Activated CD8-positive, alpha-beta T cell treated with anti-CD3 and anti-CD28 coated beads for 36 hours (primary cell): ENCODE data around the gene LEF1. TPM values are rescaled to one million over a fixed set of nuclear protein-coding genes. Genes with fewer than 3 reads are reported as not detected.

Experiments used
- ATAC-seq: fragments of 200-7000 bp; cut with Tn5 transposase; one replicate; pipeline ENCODE4 v1.10.0; 2021; ENCODE audit warnings: mild to moderate bottlenecking, moderate library complexity
- CTCF ChIA-PET: fragments of 350-600 bp; sonication (Branson Sonifier 250); formaldehyde crosslinking; loops from one replicate; lab custom pipeline; 2021; ENCODE audit warnings: antibody characterized with exemption; lab: Charles Lee
- POLR2A ChIA-PET: fragments of 350-600 bp; sonication (Branson Sonifier 250); formaldehyde crosslinking; loops from one replicate; lab custom pipeline; 2021; ENCODE audit warnings: antibody characterized with exemption; lab: Charles Lee
- DNase-seq: peaks from one replicate; pipeline ENCODE4 v3.0.0-alpha.2; 2020
- H3K27ac Mint-ChIP-seq: one replicate; pipeline ENCODE4 v1.8.0; 2021; ENCODE audit warnings: mild to moderate bottlenecking, mixed read lengths
- H3K27me3 Mint-ChIP-seq: one replicate; pipeline ENCODE4 v1.8.0; 2021; ENCODE audit warnings: mixed read lengths
- H3K36me3 Mint-ChIP-seq: one replicate; pipeline ENCODE4 v1.8.0; 2021; ENCODE audit warnings: low read depth, mixed read lengths
- H3K4me1 Mint-ChIP-seq: one replicate; pipeline ENCODE4 v1.8.0; 2021; ENCODE audit warnings: low read depth, mixed read lengths
- H3K4me3 Mint-ChIP-seq: one replicate; pipeline ENCODE4 v1.8.0; 2021; ENCODE audit warnings: mild to moderate bottlenecking, moderate library complexity, mixed read lengths
- H3K9me3 Mint-ChIP-seq: one replicate; pipeline ENCODE4 v1.8.0; 2021; ENCODE audit warnings: mixed read lengths
- intact Hi-C: fragments of 100-400 bp; cut with micrococcal nuclease; formaldehyde crosslinking; loops from one replicate; pipeline ENCODE4 v1.10.0; 2022
- total RNA-seq, 2 experiments: library from RNA; stranded (reverse); gene quantifications; one replicate each; pipeline ENCODE4 v1.2.3, GENCODE V29; 2021
- TF ChIP-seq, protein P1 (sequence below): fragments of 200-600 bp; IDR thresholded peaks from one replicate; pipeline ENCODE4 v1.8.0; 2022; ENCODE audit warnings: antibody characterized with exemption, mild to moderate bottlenecking

Gene LEF1
- total RNA-seq, 2 experiments from 2014 or later = 178 to 182 TPM

DNA sequence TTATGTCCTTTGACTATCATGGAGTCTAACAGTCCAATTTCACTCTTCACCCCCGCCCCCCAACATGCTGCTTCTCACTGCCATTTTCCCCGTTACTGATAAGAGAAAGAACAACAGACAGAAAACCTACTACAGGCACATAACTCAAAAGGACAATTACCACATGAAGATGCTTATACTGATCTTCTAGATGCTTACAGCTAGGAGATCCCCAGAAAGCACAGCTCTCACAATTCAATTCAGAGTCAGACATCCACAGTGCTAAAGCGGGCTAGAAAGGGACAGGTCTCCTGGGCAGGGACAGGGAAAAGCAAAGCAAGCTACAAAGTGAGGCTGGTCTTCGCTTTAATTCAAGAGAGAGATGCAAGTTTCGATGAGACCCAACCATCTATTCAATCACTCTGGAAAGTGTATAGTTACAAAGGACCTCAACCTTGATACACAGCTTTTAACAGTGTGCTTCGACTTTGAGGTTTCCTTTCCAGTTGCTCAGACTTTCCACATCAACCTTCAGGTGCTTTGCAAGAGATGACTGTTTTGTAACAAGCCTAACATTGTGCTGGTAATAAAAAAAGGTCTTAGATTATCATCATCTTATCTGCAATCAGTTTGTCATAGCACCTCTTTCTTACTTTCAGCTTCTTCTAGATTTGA lies 60.9 kb downstream of the LEF1 start:
- CTCF ChIA-PET = interaction anchor here (0.6 to 4.0 kb wide), 15 partner anchors 8 to 464 kb away, joined by 3 to 16 read pairs (median 4); no protein-coding TSS in a partner anchor
- Mint-ChIP-seq H3K9me3 (no peaks in the 10 kb centered on the region), H3K27ac (peak overlapping the region; percentile 96), H3K4me1 (peaks cover 87% of the 10 kb centered on the region), H3K36me3 (peaks cover 57% of the 10 kb centered on the region), H3K27me3 (no peaks in the 10 kb centered on the region), H3K4me3 (peak overlapping the region; percentile 63)
- DNase-seq = peak; percentile 76
- intact Hi-C loops = loop anchor here (5.0 kb wide), 3 partner anchors 34 to 59 kb away; partner anchors contain the start of gene LEF1
- peak; percentile 74 for ATAC-seq
- POLR2A ChIA-PET = interaction anchor here (0.6 to 6.6 kb wide), 31 partner anchors 9 to 118 kb away, joined by 3 to 46 read pairs (median 5); partner anchors contain the start of genes HADH and LEF1
- TF ChIP-seq, protein P1, sequence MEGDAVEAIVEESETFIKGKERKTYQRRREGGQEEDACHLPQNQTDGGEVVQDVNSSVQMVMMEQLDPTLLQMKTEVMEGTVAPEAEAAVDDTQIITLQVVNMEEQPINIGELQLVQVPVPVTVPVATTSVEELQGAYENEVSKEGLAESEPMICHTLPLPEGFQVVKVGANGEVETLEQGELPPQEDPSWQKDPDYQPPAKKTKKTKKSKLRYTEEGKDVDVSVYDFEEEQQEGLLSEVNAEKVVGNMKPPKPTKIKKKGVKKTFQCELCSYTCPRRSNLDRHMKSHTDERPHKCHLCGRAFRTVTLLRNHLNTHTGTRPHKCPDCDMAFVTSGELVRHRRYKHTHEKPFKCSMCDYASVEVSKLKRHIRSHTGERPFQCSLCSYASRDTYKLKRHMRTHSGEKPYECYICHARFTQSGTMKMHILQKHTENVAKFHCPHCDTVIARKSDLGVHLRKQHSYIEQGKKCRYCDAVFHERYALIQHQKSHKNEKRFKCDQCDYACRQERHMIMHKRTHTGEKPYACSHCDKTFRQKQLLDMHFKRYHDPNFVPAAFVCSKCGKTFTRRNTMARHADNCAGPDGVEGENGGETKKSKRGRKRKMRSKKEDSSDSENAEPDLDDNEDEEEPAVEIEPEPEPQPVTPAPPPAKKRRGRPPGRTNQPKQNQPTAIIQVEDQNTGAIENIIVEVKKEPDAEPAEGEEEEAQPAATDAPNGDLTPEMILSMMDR = no peak

DNA sequence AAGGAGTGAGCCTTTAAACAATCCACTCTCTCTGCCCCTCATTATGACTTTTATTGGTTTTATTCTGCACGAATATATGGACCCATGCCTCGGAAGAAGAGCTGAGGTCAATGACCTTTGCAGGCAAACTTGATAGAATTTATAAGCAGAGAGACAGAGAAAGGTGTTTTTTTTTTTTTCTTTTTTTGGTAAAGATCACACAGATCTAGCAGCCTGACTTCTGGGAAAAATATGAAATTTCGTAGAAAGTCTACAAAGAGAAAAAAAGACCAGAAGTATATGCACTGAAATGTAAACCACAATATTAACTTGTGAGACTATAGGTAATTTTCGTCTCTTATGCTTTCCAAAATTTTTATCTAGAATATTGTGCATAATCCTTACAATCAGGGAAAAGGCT lies 61.6 kb downstream of the LEF1 start:
- ChIA-PET POLR2A (interaction anchor here (0.6 to 6.6 kb wide), 29 partner anchors 8 to 117 kb away, joined by 3 to 46 read pairs (median 5); partner anchors contain the start of genes HADH and LEF1), CTCF (interaction anchor here (0.6 to 4.0 kb wide), 12 partner anchors 9 to 77 kb away, joined by 3 to 16 read pairs (median 4); no protein-coding TSS in a partner anchor)
- H3K27ac Mint-ChIP-seq = peak overlapping the region; percentile 96
- ATAC-seq (peak; percentile 27), DNase-seq (no peak)
- intact Hi-C loops = loop anchor here (5.0 kb wide), 3 partner anchors 35 to 60 kb away; partner anchors contain the start of gene LEF1
- no peaks in the 10 kb centered on the region for H3K9me3 Mint-ChIP-seq
- H3K4me1 Mint-ChIP-seq = peaks cover 87% of the 10 kb centered on the region
- TF ChIP-seq, protein P1 = no peak
- H3K27me3 Mint-ChIP-seq = no peaks in the 10 kb centered on the region
- H3K4me3 Mint-ChIP-seq = peak overlapping the region; percentile 53
- peaks cover 59% of the 10 kb centered on the region for H3K36me3 Mint-ChIP-seq

DNA sequence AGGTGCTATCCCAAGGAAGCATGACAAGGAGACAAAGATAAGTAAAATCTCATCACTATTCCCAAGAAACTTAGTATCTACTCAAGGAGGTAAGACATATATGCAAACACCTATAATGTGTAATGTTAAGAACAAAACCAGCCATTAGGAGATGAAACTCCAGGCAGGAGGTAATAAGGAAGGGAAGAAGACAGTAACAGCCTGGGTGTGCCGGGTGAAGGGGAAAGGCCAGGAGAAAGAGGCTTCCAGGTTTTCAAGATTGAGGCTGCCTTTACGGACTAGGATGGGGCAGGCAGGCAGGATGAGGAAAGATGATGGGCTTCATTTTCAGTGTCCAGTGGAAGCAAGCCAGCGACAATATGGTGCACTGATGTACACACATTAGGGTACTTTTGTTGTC lies 62.5 kb downstream of the LEF1 start:
- no peak for ATAC-seq
- Mint-ChIP-seq H3K4me1 (peaks cover 87% of the 10 kb centered on the region), H3K36me3 (peaks cover 58% of the 10 kb centered on the region), H3K27ac (peak overlapping the region; percentile 96), H3K27me3 (no peaks in the 10 kb centered on the region), H3K4me3 (peak overlapping the region; percentile 53), H3K9me3 (no peaks in the 10 kb centered on the region)
- intact Hi-C loops = loop anchor here (5.0 kb wide), 3 partner anchors 34 to 61 kb away; partner anchors contain the start of gene LEF1
- CTCF ChIA-PET = interaction anchor here (0.6 to 4.0 kb wide), 5 partner anchors 10 to 70 kb away, joined by 3 to 16 read pairs (median 5); no protein-coding TSS in a partner anchor
- TF ChIP-seq, protein P1 = no peak
- DNase-seq = no peak
- POLR2A ChIA-PET = interaction anchor here (0.7 to 6.6 kb wide), 5 partner anchors 12 to 74 kb away, joined by 3 to 46 read pairs (median 7); partner anchors contain the start of gene LEF1

DNA sequence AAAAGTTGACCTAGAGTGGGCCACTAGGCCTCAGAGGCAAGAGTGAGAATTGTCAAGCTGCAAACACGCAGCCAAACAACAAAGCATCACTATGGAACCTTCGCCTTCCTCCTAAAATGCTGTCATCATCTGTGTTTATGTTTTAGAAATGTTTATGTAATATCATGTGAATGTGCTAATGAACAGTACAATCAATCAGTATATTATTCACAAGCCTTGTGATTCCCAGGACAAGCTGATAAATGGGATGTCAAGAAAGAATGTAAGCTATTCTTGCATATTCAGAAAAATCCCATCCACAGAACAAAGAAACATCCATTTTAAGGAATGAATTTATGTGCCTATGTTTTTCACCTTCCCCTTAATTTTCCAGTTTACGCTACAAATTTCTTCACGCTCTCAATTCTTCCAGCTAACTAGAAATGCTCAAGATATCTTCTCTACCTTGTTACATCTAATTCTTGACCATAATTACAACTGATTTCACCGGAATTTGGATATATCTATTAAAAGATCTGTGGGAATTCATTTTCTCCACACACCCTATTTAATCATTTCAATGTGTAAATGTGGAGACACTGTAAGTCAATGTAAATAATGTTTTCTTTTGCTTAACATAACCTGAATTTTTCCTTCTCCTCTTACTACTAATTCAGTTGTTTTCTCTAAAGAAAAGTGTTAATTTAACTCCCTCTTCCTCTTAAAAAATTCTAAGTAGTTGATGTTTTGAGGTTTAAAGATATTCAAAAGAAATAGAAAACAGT lies 65.5 kb downstream of the LEF1 start:
- Mint-ChIP-seq H3K4me3 (no peak overlapping the region), H3K36me3 (peaks cover 53% of the 10 kb centered on the region), H3K9me3 (no peaks in the 10 kb centered on the region), H3K4me1 (peaks cover 81% of the 10 kb centered on the region), H3K27ac (peak overlapping the region; percentile 72), H3K27me3 (no peaks in the 10 kb centered on the region)
- ChIA-PET CTCF (interaction anchor here (0.9 to 1.6 kb wide), 6 partner anchors 12 to 85 kb away, joined by 3 to 6 read pairs (median 4); no protein-coding TSS in a partner anchor), POLR2A (interaction anchor here (1.3 to 2.7 kb wide), 3 partner anchors 9 to 13 kb away, joined by 3 to 9 read pairs (median 8); no protein-coding TSS in a partner anchor)
- intact Hi-C loops = no loop called here
- DNase-seq = no peak
- TF ChIP-seq, protein P1 = no peak
- ATAC-seq = no peak
